GM12878 (cell line): Measurements from ENCODE around the gene RAD51AP1. TPM values are rescaled to one million over a fixed set of nuclear protein-coding genes. Genes with fewer than 3 reads are reported as not detected.

ENCODE experiments used
- ATAC-seq: fragments of 200-7000 bp; cut with Tn5 transposase; 3 replicates; pipeline ENCODE4 v1.9.1; 2020; ENCODE audit warnings: mild to moderate bottlenecking, moderate library complexity
- BruUV-seq: library from RNA; stranded (reverse); fragments of 400-500 nt; replicated peaks from 2 replicates; lab custom pipeline; 2021; lab: Mats Ljungman, UMichigan
- CTCF ChIA-PET: fragments of 300-600 bp; sonication (Branson Sonifier 250); formaldehyde crosslinking; extraction: SDS; loops from one replicate; lab custom pipeline; 2021; ENCODE audit warnings: inconsistent platforms; lab: Yijun Ruan, JAX
- POLR2A ChIA-PET: fragments of 350-600 bp; formaldehyde crosslinking; extraction: SDS; loops from one replicate; lab custom pipeline; 2021; ENCODE audit warnings: inconsistent platforms; lab: Charles Lee
- RAD21 ChIA-PET: fragments of 300-600 bp; sonication (Branson Sonifier 250); formaldehyde crosslinking; loops from one replicate; lab custom pipeline; 2023; ENCODE audit warnings: antibody characterized with exemption; ENCODE audit not compliant: unreplicated experiment; lab: Charles Lee
- SMC1A ChIA-PET: fragments of 300-600 bp; sonication (Branson Sonifier 250); formaldehyde crosslinking; loops from one replicate; lab custom pipeline; 2023; ENCODE audit not compliant: unreplicated experiment, uncharacterized antibody; lab: Charles Lee
- DNase-seq: peaks from one replicate; pipeline ENCODE4 v3.0.0-alpha.2; 2011; ENCODE audit warnings: low read depth, low spot score
- FAIRE-seq: peaks from 3 replicates; lab custom pipeline; 2011; peaks lifted over from hg19 to GRCh38; lab: Jason Lieb, UNC
- H2AFZ ChIP-seq: 2 replicates; pipeline ENCODE4 v1.6.0; 2011; ENCODE audit warnings: low read depth, low read length, control low read depth; ENCODE audit not compliant: control insufficient read depth
- H3K27ac ChIP-seq: 2 replicates; pipeline ENCODE4 v1.5.1; 2011; ENCODE audit warnings: control low read depth; ENCODE audit not compliant: control insufficient read depth, insufficient read depth
- H3K27me3 ChIP-seq, 2 experiments: replicated peaks in 1 of 2; 2 replicates each; pipeline versions ENCODE4 v1.6.0 to v1.6.1; 2011; ENCODE audit warnings: low read length in 1 of 2; ENCODE audit not compliant: control insufficient read depth in 2 of 2, insufficient read depth in 2 of 2
- H3K36me3 ChIP-seq, 2 experiments: 2 replicates each; pipeline ENCODE4 v1.5.1; 2011; ENCODE audit warnings: low read length in 1 of 2; ENCODE audit not compliant: control insufficient read depth in 2 of 2, insufficient read depth in 2 of 2
- H3K4me1 ChIP-seq: 2 replicates; pipeline ENCODE4 v1.6.1; 2011; ENCODE audit warnings: mild to moderate bottlenecking, low read length, moderate library complexity, mixed read lengths; ENCODE audit not compliant: control insufficient read depth, insufficient read depth
- H3K4me2 ChIP-seq: 2 replicates; pipeline ENCODE4 v1.6.0; 2011; ENCODE audit warnings: control low read depth; ENCODE audit not compliant: control insufficient read depth, insufficient read depth
- H3K4me3 ChIP-seq: fragments of 200-600 bp; sonication (generic); 2 replicates; pipeline ENCODE4 v1.5.1; 2016
- H3K79me2 ChIP-seq: 2 replicates; pipeline ENCODE4 v1.6.0; 2011; ENCODE audit warnings: low read length; ENCODE audit not compliant: control insufficient read depth, insufficient read depth
- H3K9ac ChIP-seq: 2 replicates; pipeline ENCODE4 v1.8.0; 2011; ENCODE audit warnings: low read length, control low read depth, mixed read lengths; ENCODE audit not compliant: control insufficient read depth, insufficient read depth
- H3K9me3 ChIP-seq: replicated peaks from 3 replicates; pipeline ENCODE4 v1.5.1; 2011; ENCODE audit warnings: mild to moderate bottlenecking, low read length; ENCODE audit not compliant: control insufficient read depth, insufficient read depth
- H4K20me1 ChIP-seq: 2 replicates; pipeline ENCODE4 v1.6.0; 2011; ENCODE audit not compliant: control insufficient read depth, insufficient read depth
- E2F8 ChIP-seq: fragments of 450-650 bp; IDR thresholded peaks from 2 replicates; pipeline ENCODE4 v1.6.1; 2018; ENCODE audit warnings: mild to moderate bottlenecking, low read depth, moderate library complexity; ENCODE audit not compliant: partially characterized antibody
- JUNB ChIP-seq: IDR thresholded peaks from 2 replicates; pipeline ENCODE4 v1.6.1; 2016; ENCODE audit warnings: antibody characterized with exemption, mild to moderate bottlenecking
- POLR2AphosphoS2 ChIP-seq: IDR thresholded peaks from 2 replicates; pipeline ENCODE4 v1.6.1; 2011; ENCODE audit warnings: low read depth, mild to moderate bottlenecking, low read length, improper control_type of control experiment, moderate library complexity
- RBBP5 ChIP-seq: fragments of 200-600 bp; sonication (generic); conservative IDR thresholded peaks from 2 replicates; pipeline ENCODE4 v1.6.1; 2016
- SMAD5 ChIP-seq: IDR thresholded peaks from 2 replicates; pipeline ENCODE4 v1.6.1; 2016; ENCODE audit warnings: antibody characterized with exemption, low read depth
- STAT3 ChIP-seq: IDR thresholded peaks from 2 replicates; pipeline ENCODE4 v1.6.1; 2011; ENCODE audit warnings: low read depth, low read length, improper control_type of control experiment
- TCF7 ChIP-seq: IDR thresholded peaks from 2 replicates; pipeline ENCODE4 v1.6.1; 2014; ENCODE audit warnings: antibody characterized with exemption, borderline replicate concordance
- ZBTB4 ChIP-seq: fragments of 450-650 bp; formaldehyde crosslinking; IDR thresholded peaks from 2 replicates; pipeline ENCODE4 v1.4.0; 2022; ENCODE audit warnings: mild to moderate bottlenecking, moderate library complexity
- ZNF24 ChIP-seq: fragments of 450-650 bp; IDR thresholded peaks from 2 replicates; pipeline ENCODE4 v1.6.1; 2017; ENCODE audit warnings: antibody characterized with exemption, mild to moderate bottlenecking
- WGBS: methylation state at CpG from one replicate; pipeline ENCODE4 v1.1.6; 2016; ENCODE audit warnings: low lambda C conversion rate; ENCODE audit not compliant: insufficient replicate concordance, insufficient coverage; ENCODE audit errors: missing lambda C conversion rate; 5-methylcytosine and 5-hydroxymethylcytosine counted together
- in situ Hi-C: fragments of 300-500 bp; cut with MboI; formaldehyde crosslinking; loops from 9 replicates; pipeline ENCODE4 v1.14.3; 2018; ENCODE audit warnings: mixed read lengths
- intact Hi-C: fragments of 100-400 bp; cut with micrococcal nuclease; formaldehyde crosslinking; loops from one replicate; pipeline ENCODE4 v1.14.2; 2022; ENCODE audit not compliant: unreplicated experiment
- polyA plus RNA-seq, 11 experiments: library from polyadenylated mRNA; depleted of rRNA in 4 of 11; unstranded in 6 of 11; stranded (reverse) in 5 of 11; fragments of >200 nt; fragmentation: Nextera tagmentation in 4 of 11; fragmentation: Illumina TruSeq in 1 of 11; extraction: Ambion mirVana in 4 of 11; extraction: Trizol in 1 of 11; gene quantifications; 1 replicate in 1 of 11; 2 replicates in 10 of 11; pipeline versions ENCODE4 v1.2.1 to v1.2.3, GENCODE V29; 2011 to 2016; ENCODE audit warnings: inconsistent platforms in 2 of 11, missing spikeins in 2 of 11, low read depth in 1 of 11
- total RNA-seq, 4 experiments: library from RNA; depleted of rRNA in 3 of 4; stranded (reverse); fragments of >200 nt in 3 of 4; fragmentation: Illumina TruSeq in 1 of 4; extraction: Trizol in 1 of 4; gene quantifications; 2 replicates each; pipeline versions ENCODE4 v1.2.1 to v1.2.3, GENCODE V29; 2013 to 2021

The RAD51AP1 gene
- total and polyA plus RNA-seq, 10 of the 15 experiments (the other 5 are each of a cell fraction or from before 2014, with no cell fraction given), result 22.3 to 86.0 (median 50.9) TPM

GRCh38 chr12:4562034-4562657, 23.5 kb downstream of the RAD51AP1 start, which contains the start of gene DYRK4:
Gene DYRK4, plus strand, starts transcription at chr12:4562208. Its CDS starts 38 bp downstream, at chr12:4562246.
- DNase-seq (no peak), FAIRE-seq (no peak), ATAC-seq (no peak)
- Histone ChIP-seq H2AFZ (no peak within 1 kb of the TSS), H3K27me3 (no peaks in the 10 kb centered on the region), H3K9me3 (no peaks in the 10 kb centered on the region), H3K4me1 (peaks cover 18% of the 10 kb centered on the region), H3K4me2 (no peak within 1 kb of the TSS), H3K9ac (no peak within 1 kb of the TSS), H3K27ac (no peak within 1 kb of the TSS), H4K20me1 (no peaks in the 10 kb centered on the region), H3K4me3 (no peak within 1 kb of the TSS), H3K79me2 (no peaks in the 10 kb centered on the region), H3K36me3 (peaks cover 0 to 12% of the 10 kb centered on the region in 2 experiments; a peak in 3 of 4 replicates)
- TF ChIP-seq STAT3 (no peak), POLR2AphosphoS2 (no peak), JUNB (no peak)
- in situ Hi-C loops (no loop called here), intact Hi-C loops (no loop called here)
- no TSS peak for BruUV-seq
- ChIA-PET SMC1A (no interaction called here), CTCF (interaction anchor here (0.6 to 0.7 kb wide), 2 partner anchors 21 to 607 kb away, joined by 3 read pairs; no protein-coding TSS in a partner anchor), RAD21 (no interaction called here), POLR2A (interaction anchor here (1.0 kb wide), 1 partner anchor 86 kb away, joined by 3 read pairs; the partner anchor contains the start of gene AKAP3)
- WGBS, result 93% methylated on average over 42 of the region's 44 CpGs

- RAD21 ChIA-PET, result no interaction called here
- H2AFZ ChIP-seq, result no peak overlapping the region
- WGBS, result 30% methylated on average over 3 of the region's 3 CpGs
- H3K4me1 ChIP-seq, result peaks cover 28% of the 10 kb centered on the region
- POLR2A ChIA-PET, result interaction anchor here (0.6 to 1.0 kb wide), 3 partner anchors 27 to 202 kb away, joined by 3 to 4 read pairs (median 3); partner anchors contain the start of gene AKAP3
- FAIRE-seq (no peak), ATAC-seq (no peak), DNase-seq (no peak)
- BruUV-seq, result no TSS peak
- no peak overlapping the region for H3K4me2 ChIP-seq
- intact Hi-C loops (no loop called here), in situ Hi-C loops (no loop called here)
- no peak overlapping the region for H3K9ac ChIP-seq
- H3K79me2 ChIP-seq, result no peaks in the 10 kb centered on the region
- no peaks in the 10 kb centered on the region for H3K27me3 ChIP-seq
- H3K9me3 ChIP-seq, result no peaks in the 10 kb centered on the region
- H3K27ac ChIP-seq, result no peak overlapping the region
- CTCF ChIA-PET, result interaction anchor here (0.5 to 3.5 kb wide), 3 partner anchors 10 to 394 kb away, joined by 3 to 10 read pairs (median 4); no protein-coding TSS in a partner anchor
- SMC1A ChIA-PET, result interaction anchor here (1.1 kb wide), 1 partner anchor 67 kb away, joined by 3 read pairs; no protein-coding TSS in a partner anchor
- H3K4me3 ChIP-seq, result no peak overlapping the region
- H3K36me3 ChIP-seq, result peaks cover 0 to 8% of the 10 kb centered on the region in 2 experiments; a peak in 3 of 4 replicates
- no peaks in the 10 kb centered on the region for H4K20me1 ChIP-seq
- TF ChIP-seq TCF7 (peak; percentile 69), E2F8 (no peak), ZBTB4 (no peak), SMAD5 (no peak), ZNF24 (no peak), RBBP5 (no peak)
Measured at GRCh38 chr12:4563336-4563735, 24.6 kb downstream of the RAD51AP1 start.
